Effector CD8-positive, alpha-beta T cell (primary cell): ENCODE results near the gene LEF1.

Experiments
- DNase-seq: peaks from one replicate; lab custom pipeline; 2025; lab: John Stamatoyannopoulos, UW

Gene LEF1

GRCh38 chr4:107999932-108000539 lies 168.7 kb downstream of the LEF1 start:
- no peak for DNase-seq

- DNase-seq: no peak
Measured at GRCh38 chr4:107997794-107998193, 170.9 kb downstream of the LEF1 start.
